HepG2 (cell line): ENCODE results near the gene BRAP. TPM values are rescaled to one million over a fixed set of nuclear protein-coding genes. Genes with fewer than 3 reads are reported as not detected.

Source experiments
- CHD4 ChIP-seq: fragments of 200-600 bp; sonication (generic); IDR thresholded peaks from 2 replicates; pipeline ENCODE4 v1.7.0; 2017; ENCODE audit warnings: mild to moderate bottlenecking, low read length, borderline replicate concordance
- GLI4 ChIP-seq: sonication (generic); formaldehyde crosslinking; IDR thresholded peaks from 2 replicates; pipeline ENCODE4 v1.5.1; 2020; ENCODE audit warnings: missing genetic modification reagents, mild to moderate bottlenecking, moderate library complexity, borderline replicate concordance
- HIVEP1 ChIP-seq: sonication (generic); formaldehyde crosslinking; IDR thresholded peaks from 2 replicates; pipeline ENCODE4 v1.4.0; 2020; ENCODE audit warnings: mild to moderate bottlenecking, missing genetic modification reagents
- IKZF1 ChIP-seq: fragments of 450-650 bp; IDR thresholded peaks from 2 replicates; pipeline ENCODE4 v1.7.1; 2016
- KAT7 ChIP-seq: IDR thresholded peaks from 2 replicates; pipeline ENCODE4 v1.6.1; 2018; ENCODE audit warnings: borderline replicate concordance, missing compliant biosample characterization
- KLF13 ChIP-seq: sonication (generic); formaldehyde crosslinking; IDR thresholded peaks from 2 replicates; pipeline ENCODE4 v1.4.0; 2020; ENCODE audit warnings: mild to moderate bottlenecking, missing genetic modification reagents
- KLF16 ChIP-seq, 2 experiments: sonication (generic) in 1 of 2; formaldehyde crosslinking in 1 of 2; IDR thresholded peaks; 2 replicates each; pipeline versions ENCODE4 v1.6.1 to v1.8.0; 2016 to 2023; ENCODE audit warnings: missing genetic modification reagents in 2 of 2, missing compliant biosample characterization in 1 of 2
- KLF9 ChIP-seq: IDR thresholded peaks from 2 replicates; pipeline ENCODE4 v1.6.1; 2016; ENCODE audit warnings: low read depth
- PLSCR1 ChIP-seq: sonication (generic); formaldehyde crosslinking; IDR thresholded peaks from 2 replicates; pipeline ENCODE4 v1.5.0; 2020; ENCODE audit warnings: missing genetic modification reagents, mild to moderate bottlenecking, borderline replicate concordance
- RAD21 ChIP-seq: fragments of 450-650 bp; formaldehyde crosslinking; IDR thresholded peaks from 2 replicates; pipeline ENCODE4 v1.5.0; 2020; ENCODE audit warnings: mild to moderate bottlenecking
- SIX1 ChIP-seq: sonication (generic); formaldehyde crosslinking; IDR thresholded peaks from 2 replicates; pipeline ENCODE4 v1.4.0; 2020; ENCODE audit warnings: missing genetic modification reagents, borderline replicate concordance
- SRF ChIP-seq: IDR thresholded peaks from 2 replicates; pipeline ENCODE4 v1.6.1; 2011; ENCODE audit warnings: mild to moderate bottlenecking, low read depth, low read length, moderate library complexity
- ZBTB46 ChIP-seq: sonication (generic); formaldehyde crosslinking; IDR thresholded peaks from 2 replicates; pipeline ENCODE4 v1.4.0; 2020; ENCODE audit warnings: mild to moderate bottlenecking, missing genetic modification reagents, borderline replicate concordance
- ZNF235 ChIP-seq: sonication (generic); formaldehyde crosslinking; IDR thresholded peaks from 2 replicates; pipeline ENCODE4 v1.8.1; 2023; ENCODE audit warnings: mild to moderate bottlenecking, missing genetic modification reagents, borderline replicate concordance
- ZNF44 ChIP-seq: sonication (generic); formaldehyde crosslinking; IDR thresholded peaks from 2 replicates; pipeline ENCODE4 v1.5.1; 2020; ENCODE audit warnings: mild to moderate bottlenecking, missing genetic modification reagents
- ZNF468 ChIP-seq: sonication (generic); formaldehyde crosslinking; IDR thresholded peaks from 2 replicates; pipeline ENCODE4 v1.8.0; 2022; ENCODE audit warnings: mild to moderate bottlenecking, moderate library complexity, missing genetic modification reagents
- ZNF749 ChIP-seq: sonication (generic); formaldehyde crosslinking; IDR thresholded peaks from 2 replicates; pipeline ENCODE4 v1.8.0; 2022; ENCODE audit warnings: mild to moderate bottlenecking, missing genetic modification reagents, moderate library complexity, borderline replicate concordance
- ZNF770 ChIP-seq: sonication (generic); formaldehyde crosslinking; IDR thresholded peaks from 2 replicates; pipeline ENCODE4 v1.5.0; 2020; ENCODE audit warnings: mild to moderate bottlenecking, missing genetic modification reagents
- ZNF792 ChIP-seq: IDR thresholded peaks from 2 replicates; pipeline ENCODE4 v1.6.1; 2016
- ZNF883 ChIP-seq: sonication (generic); formaldehyde crosslinking; IDR thresholded peaks from 2 replicates; pipeline ENCODE4 v1.5.1; 2020; ENCODE audit warnings: mild to moderate bottlenecking, missing genetic modification reagents; ENCODE audit errors: not compliant biosample characterization
- ZSCAN22 ChIP-seq: sonication (generic); formaldehyde crosslinking; IDR thresholded peaks from 2 replicates; pipeline ENCODE4 v1.4.0; 2020; ENCODE audit warnings: mild to moderate bottlenecking, missing genetic modification reagents
- polyA plus RNA-seq, 8 experiments: library from polyadenylated mRNA; depleted of rRNA in 3 of 8; stranded (reverse) in 7 of 8; unstranded in 1 of 8; fragments of >200 nt; fragmentation: Illumina TruSeq in 4 of 8; extraction: Trizol in 4 of 8; gene quantifications; 2 replicates each; pipeline versions ENCODE4 v1.2.1 to v1.2.3, GENCODE V29; 2011 to 2016; ENCODE audit warnings: low read depth in 4 of 8, missing spikeins in 1 of 8, mixed read lengths in 1 of 8; ENCODE audit not compliant: insufficient read depth in 1 of 8
- total RNA-seq, 5 experiments: library from RNA; depleted of rRNA; stranded (reverse); fragments of >200 nt; fragmentation: Illumina TruSeq; extraction: Trizol; gene quantifications; 2 replicates each; pipeline ENCODE4 v1.2.3, GENCODE V29; 2016; ENCODE audit warnings: low read depth in 1 of 5
- TF ChIP-seq, protein P1 (sequence below): IDR thresholded peaks from 2 replicates; pipeline ENCODE4 v1.6.1; 2016; ENCODE audit warnings: missing compliant biosample characterization, missing genetic modification reagents, borderline replicate concordance
- TF ChIP-seq, protein P2 (sequence below): sonication (generic); formaldehyde crosslinking; IDR thresholded peaks from 2 replicates; pipeline ENCODE4 v1.5.0; 2020; ENCODE audit warnings: missing genetic modification reagents

Gene BRAP
- total and polyA plus RNA-seq, 2 of the 13 experiments (the other 11 are each of a cell fraction or from before 2014, with no cell fraction given), result 8.1 to 15.4 TPM

- TF ChIP-seq PLSCR1 (CRISPR knock-in tag) (no peak), ZNF792 (CRISPR knock-in tag) (peak; percentile 82; the same call in 1 of the 2 replicates), RAD21 (CRISPR knock-in tag) (no peak), ZNF883 (peak; percentile 55), ZNF770 (no peak), ZNF749 (CRISPR knock-in tag) (no peak), KLF13 (CRISPR knock-in tag) (peak; percentile 77; the same call in 1 of the 2 replicates), IKZF1 (no peak), KLF9 (CRISPR knock-in tag) (peak; percentile 62; the same call in 1 of the 2 replicates), ZSCAN22 (CRISPR knock-in tag) (no peak), ZNF44 (CRISPR knock-in tag) (no peak), GLI4 (CRISPR knock-in tag) (peak; percentile 83; the same call in 1 of the 2 replicates), KLF16 (CRISPR knock-in tag; IDR thresholded peaks at IDR 0.05) (no peak), ZBTB46 (no peak), KAT7 (CRISPR knock-in tag) (peak; percentile 46; the same call in 1 of the 2 replicates), SIX1 (no peak), ZNF235 (CRISPR knock-in tag) (no peak; the same call in 1 of the 2 replicates), CHD4 (no peak), SRF (no peak), HIVEP1 (CRISPR knock-in tag) (0 out of 2 replicates have a peak, but pooled peaks have one; percentile 72), ZNF468 (CRISPR knock-in tag) (no peak)
- TF ChIP-seq, protein P1, sequence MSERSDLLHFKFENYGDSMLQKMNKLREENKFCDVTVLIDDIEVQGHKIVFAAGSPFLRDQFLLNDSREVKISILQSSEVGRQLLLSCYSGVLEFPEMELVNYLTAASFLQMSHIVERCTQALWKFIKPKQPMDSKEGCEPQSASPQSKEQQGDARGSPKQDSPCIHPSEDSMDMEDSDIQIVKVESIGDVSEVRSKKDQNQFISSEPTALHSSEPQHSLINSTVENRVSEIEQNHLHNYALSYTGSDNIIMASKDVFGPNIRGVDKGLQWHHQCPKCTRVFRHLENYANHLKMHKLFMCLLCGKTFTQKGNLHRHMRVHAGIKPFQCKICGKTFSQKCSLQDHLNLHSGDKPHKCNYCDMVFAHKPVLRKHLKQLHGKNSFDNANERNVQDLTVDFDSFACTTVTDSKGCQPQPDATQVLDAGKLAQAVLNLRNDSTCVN (CRISPR knock-in tag), result no peak; the same call in 1 of the 2 replicates
- TF ChIP-seq, protein P2, sequence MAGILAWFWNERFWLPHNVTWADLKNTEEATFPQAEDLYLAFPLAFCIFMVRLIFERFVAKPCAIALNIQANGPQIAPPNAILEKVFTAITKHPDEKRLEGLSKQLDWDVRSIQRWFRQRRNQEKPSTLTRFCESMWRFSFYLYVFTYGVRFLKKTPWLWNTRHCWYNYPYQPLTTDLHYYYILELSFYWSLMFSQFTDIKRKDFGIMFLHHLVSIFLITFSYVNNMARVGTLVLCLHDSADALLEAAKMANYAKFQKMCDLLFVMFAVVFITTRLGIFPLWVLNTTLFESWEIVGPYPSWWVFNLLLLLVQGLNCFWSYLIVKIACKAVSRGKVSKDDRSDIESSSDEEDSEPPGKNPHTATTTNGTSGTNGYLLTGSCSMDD (CRISPR knock-in tag), result no peak
Observed at GRCh38 chr12:111599453-111600204, 86.1 kb downstream of the BRAP start (continued).
